Measurements from ENCODE around the gene DRD5. TPM values are rescaled to one million over a fixed set of nuclear protein-coding genes. Genes with fewer than 3 reads are reported as not detected.

Gene DRD5
- total RNA-seq, 1 experiment from 2014 or later, result not detected

- no peaks in the 10 kb centered on the region for H3K4me1 ChIP-seq (ENCODE audit: insufficient read depth, low read length, poor library complexity, severe bottlenecking)
- no TSS peak for BruUV-seq (replicated peaks)
- intact Hi-C loops (cut with micrococcal nuclease; ENCODE audit: unreplicated experiment), result loop anchor here (5.0 to 10.0 kb wide), 2 partner anchors 393 to 791 kb away; no protein-coding TSS in a partner anchor
- TF ChIP-seq CTCF (conservative IDR thresholded peaks at IDR 0.05; ENCODE audit: low read depth, low read length), result no peak
- no peak for TF ChIP-seq EZH2 (IDR thresholded peaks at IDR 0.05; ENCODE audit: borderline replicate concordance, low read depth, low read length, poor library complexity, severe bottlenecking)
- ChIA-PET CTCF (no interaction called here), POLR2A (ENCODE audit: low non-redundant PET) (no interaction called here)
- no peak for DNase-seq (ENCODE audit: low spot score)
- no peaks in the 10 kb centered on the region for H3K27me3 ChIP-seq (replicated peaks; ENCODE audit: insufficient read depth, low read depth, low read length, poor library complexity)
- no peaks in the 10 kb centered on the region for H3K36me3 ChIP-seq (ENCODE audit: insufficient read depth, low read length, poor library complexity, severe bottlenecking)
- no peak overlapping the region for H3K4me3 ChIP-seq (ENCODE audit: low read depth, low read length, poor library complexity, severe bottlenecking)
- no peaks in the 10 kb centered on the region for H3K9me3 ChIP-seq (ENCODE audit: low read depth, low read length, poor library complexity, severe bottlenecking)
- no peak overlapping the region for H3K27ac ChIP-seq (ENCODE audit: low read depth, low read length, poor library complexity, severe bottlenecking)
Observed at GRCh38 chr4:9764155-9764696, 17.2 kb upstream of the DRD5 start.

- Histone ChIP-seq H3K9me3 (ENCODE audit: low read depth, low read length, poor library complexity, severe bottlenecking) (no peaks in the 10 kb centered on the region), H3K27ac (ENCODE audit: low read depth, low read length, poor library complexity, severe bottlenecking) (no peak overlapping the region), H3K27me3 (replicated peaks; ENCODE audit: insufficient read depth, low read depth, low read length, poor library complexity) (no peaks in the 10 kb centered on the region), H3K4me1 (ENCODE audit: insufficient read depth, low read length, poor library complexity, severe bottlenecking) (no peaks in the 10 kb centered on the region), H3K4me3 (ENCODE audit: low read depth, low read length, poor library complexity, severe bottlenecking) (no peak overlapping the region), H3K36me3 (ENCODE audit: insufficient read depth, low read length, poor library complexity, severe bottlenecking) (no peaks in the 10 kb centered on the region)
- POLR2A ChIA-PET (ENCODE audit: low non-redundant PET), result no interaction called here
- no TSS peak for BruUV-seq (replicated peaks)
- TF ChIP-seq EZH2 (IDR thresholded peaks at IDR 0.05; ENCODE audit: borderline replicate concordance, low read depth, low read length, poor library complexity, severe bottlenecking) (no peak), CTCF (conservative IDR thresholded peaks at IDR 0.05; ENCODE audit: low read depth, low read length) (peak; percentile 49)
- CTCF ChIA-PET, result interaction anchor here (0.7 to 1.0 kb wide), 2 partner anchors 134 to 250 kb away, joined by 3 to 4 read pairs; no protein-coding TSS in a partner anchor
- DNase-seq (ENCODE audit: low spot score), result peak; percentile 9
- intact Hi-C loops (cut with micrococcal nuclease; ENCODE audit: unreplicated experiment), result loop anchor here (10.0 kb wide), 1 partner anchor 790 kb away; no protein-coding TSS in a partner anchor
Observed at GRCh38 chr4:9765091-9765490, 16.3 kb upstream of the DRD5 start.

- Histone ChIP-seq H3K27me3 (replicated peaks; ENCODE audit: insufficient read depth, low read depth, low read length, poor library complexity) (no peaks in the 10 kb centered on the region), H3K9me3 (ENCODE audit: low read depth, low read length, poor library complexity, severe bottlenecking) (no peaks in the 10 kb centered on the region), H3K4me3 (ENCODE audit: low read depth, low read length, poor library complexity, severe bottlenecking) (no peak overlapping the region), H3K4me1 (ENCODE audit: insufficient read depth, low read length, poor library complexity, severe bottlenecking) (no peaks in the 10 kb centered on the region), H3K27ac (ENCODE audit: low read depth, low read length, poor library complexity, severe bottlenecking) (no peak overlapping the region), H3K36me3 (ENCODE audit: insufficient read depth, low read length, poor library complexity, severe bottlenecking) (no peaks in the 10 kb centered on the region)
- ChIA-PET POLR2A (ENCODE audit: low non-redundant PET) (no interaction called here), CTCF (no interaction called here)
- TF ChIP-seq EZH2 (IDR thresholded peaks at IDR 0.05; ENCODE audit: borderline replicate concordance, low read depth, low read length, poor library complexity, severe bottlenecking), result no peak
- no peak for TF ChIP-seq CTCF (conservative IDR thresholded peaks at IDR 0.05; ENCODE audit: low read depth, low read length)
- intact Hi-C loops (cut with micrococcal nuclease; ENCODE audit: unreplicated experiment), result loop anchor here (10.0 kb wide), 1 partner anchor 785 kb away; no protein-coding TSS in a partner anchor
- no peak for DNase-seq (ENCODE audit: low spot score)
- no TSS peak for BruUV-seq (replicated peaks)
Observed at GRCh38 chr4:9769321-9769720, 12.1 kb upstream of the DRD5 start.
